Mononuclear cell (primary cell): ENCODE measurements around the gene ETV6. TPM values are rescaled to one million over a fixed set of nuclear protein-coding genes. Genes with fewer than 3 reads are reported as not detected.

Experiments used
- H3K27me3 ChIP-seq: 2 replicates; pipeline ENCODE4 v1.6.0; 2011; ENCODE audit warnings: low read length, control low read depth; ENCODE audit not compliant: insufficient read depth
- H3K4me1 ChIP-seq: 2 replicates; pipeline ENCODE4 v1.5.1; 2011; ENCODE audit warnings: mild to moderate bottlenecking, low read length, control low read depth; ENCODE audit not compliant: insufficient read depth
- H3K4me3 ChIP-seq: 2 replicates; pipeline ENCODE4 v1.5.1; 2011; ENCODE audit warnings: mild to moderate bottlenecking, low read length, moderate library complexity
- H3K9me3 ChIP-seq: 2 replicates; pipeline ENCODE4 v1.5.1; 2011; ENCODE audit warnings: low read depth, mild to moderate bottlenecking, control low read depth, low read length
- total RNA-seq: library from RNA; depleted of rRNA; stranded (reverse); fragments of >200 nt; gene quantifications from one replicate; pipeline ENCODE4 v1.2.3, GENCODE V29; 2012

Gene ETV6
- total RNA-seq, 1 donor: 19.7 TPM

GRCh38 chr12:11855983-11856374, 206.5 kb downstream of the ETV6 start:
- Histone ChIP-seq H3K27me3 (no peaks in the 10 kb centered on the region), H3K4me3 (no peak overlapping the region), H3K4me1 (peaks cover 43% of the 10 kb centered on the region), H3K9me3 (no peaks in the 10 kb centered on the region)

- no peaks in the 10 kb centered on the region for H3K27me3 ChIP-seq
- no peaks in the 10 kb centered on the region for H3K9me3 ChIP-seq
- peaks cover 43% of the 10 kb centered on the region for H3K4me1 ChIP-seq
- no peak overlapping the region for H3K4me3 ChIP-seq
These were observed 207.5 kb downstream of the ETV6 start for GRCh38 chr12:11856971-11857370.

- H3K9me3 ChIP-seq: no peaks in the 10 kb centered on the region
- peaks cover 39% of the 10 kb centered on the region for H3K4me1 ChIP-seq
- H3K4me3 ChIP-seq: no peak overlapping the region
- no peaks in the 10 kb centered on the region for H3K27me3 ChIP-seq
These were observed 210.4 kb downstream of the ETV6 start for GRCh38 chr12:11859705-11860425.

- no peaks in the 10 kb centered on the region for H3K27me3 ChIP-seq
- peaks cover 24% of the 10 kb centered on the region for H3K4me1 ChIP-seq
- peaks cover 7% of the 10 kb centered on the region for H3K9me3 ChIP-seq
These were observed 211.8 kb downstream of the ETV6 start for GRCh38 chr12:11861155-11861863.

GRCh38 chr12:11861864-11862600, 212.6 kb downstream of the ETV6 start:
- Histone ChIP-seq H3K27me3 (no peaks in the 10 kb centered on the region), H3K4me1 (peaks cover 17% of the 10 kb centered on the region)

More at GRCh38 chr12:11861155-11861863, 211.8 kb downstream of the ETV6 start:
- no peak overlapping the region for H3K4me3 ChIP-seq

GRCh38 chr12:11862798-11863197, 213.3 kb downstream of the ETV6 start:
- H3K4me3 ChIP-seq: no peak overlapping the region
- peaks cover 11% of the 10 kb centered on the region for H3K4me1 ChIP-seq
- no peaks in the 10 kb centered on the region for H3K27me3 ChIP-seq
- H3K9me3 ChIP-seq: peaks cover 10% of the 10 kb centered on the region

More at GRCh38 chr12:11861864-11862600, 212.6 kb downstream of the ETV6 start:
- no peak overlapping the region for H3K4me3 ChIP-seq
- H3K9me3 ChIP-seq: peaks cover 10% of the 10 kb centered on the region

- Histone ChIP-seq H3K4me1 (peaks cover 11% of the 10 kb centered on the region), H3K9me3 (peaks cover 10% of the 10 kb centered on the region), H3K4me3 (no peak overlapping the region), H3K27me3 (no peaks in the 10 kb centered on the region)
These were observed 214.0 kb downstream of the ETV6 start for GRCh38 chr12:11863478-11863906.

- Histone ChIP-seq H3K27me3 (no peaks in the 10 kb centered on the region), H3K9me3 (peaks cover 10% of the 10 kb centered on the region), H3K4me1 (peaks cover 11% of the 10 kb centered on the region), H3K4me3 (no peak overlapping the region)
These were observed 214.5 kb downstream of the ETV6 start for GRCh38 chr12:11863988-11864387.

- no peak overlapping the region for H3K4me3 ChIP-seq
- H3K9me3 ChIP-seq: peaks cover 10% of the 10 kb centered on the region
- peaks cover 11% of the 10 kb centered on the region for H3K4me1 ChIP-seq
- no peaks in the 10 kb centered on the region for H3K27me3 ChIP-seq
These were observed 216.3 kb downstream of the ETV6 start for GRCh38 chr12:11865824-11866223.

GRCh38 chr12:11868027-11868426, 218.6 kb downstream of the ETV6 start:
- Histone ChIP-seq H3K9me3 (peaks cover 10% of the 10 kb centered on the region), H3K4me1 (peaks cover 11% of the 10 kb centered on the region), H3K27me3 (no peaks in the 10 kb centered on the region), H3K4me3 (no peak overlapping the region)

GRCh38 chr12:11869406-11869805, 219.9 kb downstream of the ETV6 start:
- H3K27me3 ChIP-seq: no peaks in the 10 kb centered on the region
- H3K9me3 ChIP-seq: peaks cover 10% of the 10 kb centered on the region
- H3K4me1 ChIP-seq: no peaks in the 10 kb centered on the region
- H3K4me3 ChIP-seq: no peak overlapping the region

- no peaks in the 10 kb centered on the region for H3K4me1 ChIP-seq
- no peaks in the 10 kb centered on the region for H3K27me3 ChIP-seq
- peaks cover 10% of the 10 kb centered on the region for H3K9me3 ChIP-seq
- H3K4me3 ChIP-seq: no peak overlapping the region
These were observed 220.6 kb downstream of the ETV6 start for GRCh38 chr12:11870041-11870451.

GRCh38 chr12:11872055-11872454, 222.6 kb downstream of the ETV6 start:
- no peaks in the 10 kb centered on the region for H3K9me3 ChIP-seq
- H3K27me3 ChIP-seq: no peaks in the 10 kb centered on the region
- H3K4me3 ChIP-seq: no peak overlapping the region
- H3K4me1 ChIP-seq: peaks cover 17% of the 10 kb centered on the region

GRCh38 chr12:11875414-11875935, 226.0 kb downstream of the ETV6 start:
- Histone ChIP-seq H3K27me3 (no peaks in the 10 kb centered on the region), H3K4me3 (no peak overlapping the region), H3K9me3 (no peaks in the 10 kb centered on the region), H3K4me1 (peaks cover 42% of the 10 kb centered on the region)

- H3K9me3 ChIP-seq: no peaks in the 10 kb centered on the region
- H3K27me3 ChIP-seq: no peaks in the 10 kb centered on the region
- peaks cover 43% of the 10 kb centered on the region for H3K4me1 ChIP-seq
- no peak overlapping the region for H3K4me3 ChIP-seq
These were observed 226.8 kb downstream of the ETV6 start for GRCh38 chr12:11876307-11876706.
